SH-SY5Y (cell line): ENCODE data around the gene JHY.

Experiments used
- GATA2 ChIP-seq: IDR thresholded peaks from 2 replicates; pipeline ENCODE4 v1.6.1; 2011; ENCODE audit warnings: mild to moderate bottlenecking, low read depth, low read length
- GATA3 ChIP-seq: IDR thresholded peaks from 2 replicates; pipeline ENCODE4 v1.6.1; 2011; ENCODE audit warnings: low read depth, mild to moderate bottlenecking, low read length, moderate library complexity

The JHY gene

DNA sequence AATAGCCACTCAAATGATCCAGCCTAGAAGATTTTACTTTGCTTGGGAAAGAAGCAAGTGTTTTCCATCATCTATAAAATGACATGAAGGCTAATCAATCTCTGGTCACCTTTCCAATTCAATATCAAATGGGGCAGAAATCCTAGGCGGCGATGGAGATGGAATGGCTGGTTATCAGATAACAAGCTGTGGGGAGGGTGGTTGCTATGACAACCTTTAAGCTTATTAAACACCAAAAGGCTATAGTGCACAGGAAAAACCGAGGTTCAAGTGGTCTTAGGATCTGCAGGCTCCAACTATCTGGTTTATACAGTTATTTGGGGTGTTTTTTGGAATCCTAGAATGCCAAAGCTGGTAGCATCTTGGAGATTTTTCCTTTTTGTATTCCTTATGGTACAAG lies 113.0 kb downstream of the JHY start:
- no peak for TF ChIP-seq GATA3
- no peak for TF ChIP-seq GATA2

DNA sequence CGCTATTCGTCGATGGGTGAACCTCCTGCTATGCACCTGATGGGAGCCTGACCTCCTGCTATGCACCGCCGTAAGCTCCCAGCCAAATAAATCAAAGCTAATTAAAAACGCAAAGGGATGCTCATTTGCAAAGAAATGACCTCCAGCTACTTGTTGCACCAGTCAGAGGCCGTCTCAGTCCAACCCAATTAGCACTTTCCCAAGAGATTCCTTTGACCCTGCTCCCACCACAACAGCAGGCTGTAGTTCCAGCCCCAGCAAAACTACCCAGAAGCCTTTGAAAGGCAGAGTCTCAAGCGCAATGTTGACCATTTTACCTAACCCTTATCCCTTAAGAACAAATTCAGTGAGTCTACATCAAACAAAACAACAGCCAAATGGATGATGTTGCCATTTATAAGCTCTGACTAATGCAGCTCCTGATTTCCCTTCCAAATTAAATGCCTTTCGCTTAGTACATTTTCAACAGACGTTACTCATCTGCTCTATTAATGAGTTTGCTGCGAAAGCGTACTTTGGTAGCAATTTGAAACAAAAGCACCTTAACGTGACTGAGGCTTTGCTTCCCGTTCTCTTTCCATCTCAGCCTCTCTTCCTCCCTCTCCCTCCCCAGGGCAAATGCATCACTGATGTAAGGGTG lies 116.3 kb downstream of the JHY start:
- TF ChIP-seq GATA3 (no peak), GATA2 (no peak)

DNA sequence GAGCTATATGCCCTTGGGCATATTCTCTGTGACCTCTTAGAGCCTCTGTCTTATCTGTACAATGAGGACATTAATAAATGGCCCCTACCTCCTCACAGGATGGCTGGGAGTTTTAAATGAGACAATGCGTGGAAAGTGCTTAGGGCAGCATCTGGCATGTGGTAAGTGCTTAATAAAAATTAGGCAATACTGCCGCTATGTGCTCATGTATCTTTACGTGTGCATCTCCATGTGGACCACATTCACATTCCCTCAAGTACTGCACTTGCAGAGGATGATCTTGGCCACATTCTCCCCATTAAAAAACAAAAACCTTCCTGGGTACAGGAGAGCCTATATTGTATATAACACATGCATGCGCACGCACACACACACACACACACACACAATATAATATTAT lies 118.2 kb downstream of the JHY start:
- TF ChIP-seq GATA2 (no peak), GATA3 (no peak)

DNA sequence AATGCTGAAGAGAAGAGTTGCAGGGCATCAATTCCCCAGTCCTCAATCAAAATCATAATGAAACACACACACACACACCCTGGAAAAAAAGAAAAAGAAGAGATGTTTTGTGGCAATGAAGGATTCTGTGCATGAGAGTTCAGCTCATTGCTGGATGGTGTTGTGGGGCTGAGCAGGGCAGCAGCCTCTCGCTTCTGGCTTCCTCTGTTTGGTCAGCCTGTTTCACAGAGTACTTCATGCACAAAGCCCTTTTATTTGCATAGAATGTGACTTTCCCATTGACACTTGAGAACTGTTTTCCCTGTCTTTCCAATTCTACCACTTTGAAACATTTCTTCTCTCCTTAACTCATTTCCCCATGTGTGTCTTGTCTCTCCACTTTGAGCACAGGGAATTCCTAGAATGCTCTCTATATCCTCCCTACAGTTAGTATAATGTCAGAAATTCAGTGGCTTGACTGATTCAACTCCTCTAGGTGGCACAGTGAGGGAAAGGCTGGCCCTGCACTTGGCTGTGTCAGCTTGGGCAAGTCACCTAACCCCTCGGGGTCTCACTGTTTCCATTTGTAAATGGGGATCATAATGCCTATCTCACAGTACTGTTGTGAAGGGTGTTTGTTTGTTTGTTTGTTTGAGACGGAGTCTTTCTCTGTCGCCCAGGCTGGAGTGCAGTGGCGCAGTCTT lies 124.4 kb downstream of the JHY start:
- TF ChIP-seq GATA2 (no peak), GATA3 (no peak)
